GM12878 (cell line): ENCODE data around the gene UIMC1.

Source experiments
- CREB1 ChIP-seq: IDR thresholded peaks from 2 replicates; pipeline ENCODE4 v1.6.1; 2012; ENCODE audit warnings: low read depth, mild to moderate bottlenecking, inconsistent platforms
- EGR1 ChIP-seq, 2 experiments: IDR thresholded peaks; 1 replicate in 1 of 2; 2 replicates in 1 of 2; pipeline ENCODE4 v1.6.1; 2011 to 2012; ENCODE audit warnings: low read depth in 2 of 2, low read length in 2 of 2, borderline replicate concordance in 1 of 2, mild to moderate bottlenecking in 1 of 2, moderate library complexity in 1 of 2
- EP300 ChIP-seq, 2 experiments: fragments of 150-350 bp in 1 of 2; IDR thresholded peaks; 2 replicates each; pipeline ENCODE4 v1.6.1; 2011 to 2012; ENCODE audit warnings: low read depth in 2 of 2, low read length in 2 of 2, borderline replicate concordance in 1 of 2, improper control_type of control experiment in 1 of 2, inconsistent platforms in 1 of 2; ENCODE audit not compliant: control insufficient read depth in 1 of 2
- FOXM1 ChIP-seq: IDR thresholded peaks from 2 replicates; pipeline ENCODE4 v1.6.1; 2012; ENCODE audit warnings: low read depth, mild to moderate bottlenecking, inconsistent platforms, low read length, moderate library complexity
- IKZF1 ChIP-seq: fragments of 450-650 bp; conservative IDR thresholded peaks from 2 replicates; pipeline ENCODE4 v1.6.1; 2017; ENCODE audit warnings: antibody characterized with exemption, mild to moderate bottlenecking
- NBN ChIP-seq: fragments of 450-650 bp; IDR thresholded peaks from 2 replicates; pipeline ENCODE4 v1.6.1; 2016
- POLR2A ChIP-seq: IDR thresholded peaks from 2 replicates; pipeline ENCODE4 v1.6.1; 2011; ENCODE audit warnings: low read depth, mild to moderate bottlenecking, low read length
- POLR2AphosphoS5 ChIP-seq: IDR thresholded peaks from 2 replicates; pipeline ENCODE4 v1.6.1; 2011; ENCODE audit warnings: mild to moderate bottlenecking, low read length, inconsistent platforms
- RCOR1 ChIP-seq: conservative IDR thresholded peaks from 2 replicates; pipeline ENCODE4 v1.6.1; 2012; ENCODE audit warnings: low read depth, low read length, improper control_type of control experiment
- YY1 ChIP-seq: IDR thresholded peaks from 2 replicates; pipeline ENCODE4 v1.6.1; 2011; ENCODE audit warnings: low read depth, mild to moderate bottlenecking, low read length
- TF ChIP-seq, protein P1 (sequence below), 3 experiments: IDR thresholded peaks in 2 of 3; conservative IDR thresholded peaks in 1 of 3; 2 replicates each; pipeline ENCODE4 v1.5.1; 2011; ENCODE audit warnings: low read depth in 3 of 3, low read length in 3 of 3, mild to moderate bottlenecking in 3 of 3, control low read depth in 2 of 3, moderate library complexity in 2 of 3, inconsistent platforms in 1 of 3, mixed read lengths in 1 of 3; ENCODE audit not compliant: control insufficient read depth in 2 of 3, insufficient read depth in 1 of 3; ENCODE audit errors: extremely low read depth in 1 of 3
- TF ChIP-seq, protein P2 (sequence below): fragments of 450-650 bp; IDR thresholded peaks from 2 replicates; pipeline ENCODE4 v1.6.1; 2017; ENCODE audit warnings: mild to moderate bottlenecking
- TF ChIP-seq, protein P3 (sequence below): fragments of 150-350 bp; IDR thresholded peaks from 2 replicates; pipeline ENCODE4 v1.6.1; 2016; ENCODE audit warnings: low read depth, low read length

DNA sequence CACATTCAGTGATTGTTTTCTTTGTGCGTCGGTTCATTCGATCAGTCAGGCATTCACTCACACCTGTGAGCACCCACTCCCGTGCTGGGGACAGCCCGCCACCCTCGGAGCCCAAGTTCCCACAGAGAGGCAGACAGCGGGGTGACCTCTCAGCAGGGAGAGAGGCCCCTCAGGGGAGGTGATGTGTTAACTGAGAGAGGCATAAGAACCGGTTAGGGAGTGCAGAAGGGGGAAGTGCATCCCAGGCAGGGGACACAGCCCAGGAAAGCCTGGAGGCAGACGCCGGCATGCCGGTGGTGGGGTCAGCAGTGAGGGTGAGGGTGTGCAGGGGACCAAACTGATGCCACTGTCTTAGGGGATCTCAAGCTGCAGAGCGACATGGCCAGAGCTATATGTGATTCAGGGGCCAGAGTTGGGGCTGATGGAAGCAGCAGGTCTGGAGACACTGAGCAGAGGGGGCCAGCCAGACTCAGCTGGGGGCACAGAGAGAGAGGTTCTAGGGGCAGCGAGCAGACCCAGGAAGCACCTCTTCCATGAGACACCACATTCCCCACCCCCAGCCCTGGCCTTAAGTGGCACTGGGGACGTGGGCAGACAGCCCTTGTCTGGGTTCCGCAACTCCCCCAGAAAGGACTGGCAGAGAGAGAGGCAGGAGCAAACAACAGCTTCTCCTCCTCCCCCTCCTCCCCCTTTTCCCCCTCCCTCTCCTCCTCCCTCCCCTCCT is 143.4 kb downstream of the UIMC1 start:
- TF ChIP-seq, protein P1, sequence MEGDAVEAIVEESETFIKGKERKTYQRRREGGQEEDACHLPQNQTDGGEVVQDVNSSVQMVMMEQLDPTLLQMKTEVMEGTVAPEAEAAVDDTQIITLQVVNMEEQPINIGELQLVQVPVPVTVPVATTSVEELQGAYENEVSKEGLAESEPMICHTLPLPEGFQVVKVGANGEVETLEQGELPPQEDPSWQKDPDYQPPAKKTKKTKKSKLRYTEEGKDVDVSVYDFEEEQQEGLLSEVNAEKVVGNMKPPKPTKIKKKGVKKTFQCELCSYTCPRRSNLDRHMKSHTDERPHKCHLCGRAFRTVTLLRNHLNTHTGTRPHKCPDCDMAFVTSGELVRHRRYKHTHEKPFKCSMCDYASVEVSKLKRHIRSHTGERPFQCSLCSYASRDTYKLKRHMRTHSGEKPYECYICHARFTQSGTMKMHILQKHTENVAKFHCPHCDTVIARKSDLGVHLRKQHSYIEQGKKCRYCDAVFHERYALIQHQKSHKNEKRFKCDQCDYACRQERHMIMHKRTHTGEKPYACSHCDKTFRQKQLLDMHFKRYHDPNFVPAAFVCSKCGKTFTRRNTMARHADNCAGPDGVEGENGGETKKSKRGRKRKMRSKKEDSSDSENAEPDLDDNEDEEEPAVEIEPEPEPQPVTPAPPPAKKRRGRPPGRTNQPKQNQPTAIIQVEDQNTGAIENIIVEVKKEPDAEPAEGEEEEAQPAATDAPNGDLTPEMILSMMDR (IDR thresholded peaks at IDR 0.05 in 2 of 3, conservative IDR thresholded peaks at IDR 0.05 in 1 of 3; ENCODE audit: control insufficient read depth in 2 of 3, extremely low read depth in 1 of 3, insufficient read depth in 1 of 3, low read depth in 3 of 3, low read length in 3 of 3) = no peak
- TF ChIP-seq, protein P2, sequence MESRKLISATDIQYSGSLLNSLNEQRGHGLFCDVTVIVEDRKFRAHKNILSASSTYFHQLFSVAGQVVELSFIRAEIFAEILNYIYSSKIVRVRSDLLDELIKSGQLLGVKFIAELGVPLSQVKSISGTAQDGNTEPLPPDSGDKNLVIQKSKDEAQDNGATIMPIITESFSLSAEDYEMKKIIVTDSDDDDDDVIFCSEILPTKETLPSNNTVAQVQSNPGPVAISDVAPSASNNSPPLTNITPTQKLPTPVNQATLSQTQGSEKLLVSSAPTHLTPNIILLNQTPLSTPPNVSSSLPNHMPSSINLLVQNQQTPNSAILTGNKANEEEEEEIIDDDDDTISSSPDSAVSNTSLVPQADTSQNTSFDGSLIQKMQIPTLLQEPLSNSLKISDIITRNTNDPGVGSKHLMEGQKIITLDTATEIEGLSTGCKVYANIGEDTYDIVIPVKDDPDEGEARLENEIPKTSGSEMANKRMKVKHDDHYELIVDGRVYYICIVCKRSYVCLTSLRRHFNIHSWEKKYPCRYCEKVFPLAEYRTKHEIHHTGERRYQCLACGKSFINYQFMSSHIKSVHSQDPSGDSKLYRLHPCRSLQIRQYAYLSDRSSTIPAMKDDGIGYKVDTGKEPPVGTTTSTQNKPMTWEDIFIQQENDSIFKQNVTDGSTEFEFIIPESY = no peak
- TF ChIP-seq POLR2A (no peak), FOXM1 (no peak), YY1 (no peak), IKZF1 (no peak), EP300 (IDR thresholded peaks at IDR 0.05; ENCODE audit: borderline replicate concordance in 1 of 2, control insufficient read depth in 1 of 2, low read depth in 2 of 2, low read length in 2 of 2) (no peak), RCOR1 (no peak), NBN (no peak), EGR1 (IDR thresholded peaks at IDR 0.05; ENCODE audit: borderline replicate concordance in 1 of 2, low read depth in 2 of 2, low read length in 2 of 2) (no peak), CREB1 (no peak), POLR2AphosphoS5 (no peak)
- TF ChIP-seq, protein P3, sequence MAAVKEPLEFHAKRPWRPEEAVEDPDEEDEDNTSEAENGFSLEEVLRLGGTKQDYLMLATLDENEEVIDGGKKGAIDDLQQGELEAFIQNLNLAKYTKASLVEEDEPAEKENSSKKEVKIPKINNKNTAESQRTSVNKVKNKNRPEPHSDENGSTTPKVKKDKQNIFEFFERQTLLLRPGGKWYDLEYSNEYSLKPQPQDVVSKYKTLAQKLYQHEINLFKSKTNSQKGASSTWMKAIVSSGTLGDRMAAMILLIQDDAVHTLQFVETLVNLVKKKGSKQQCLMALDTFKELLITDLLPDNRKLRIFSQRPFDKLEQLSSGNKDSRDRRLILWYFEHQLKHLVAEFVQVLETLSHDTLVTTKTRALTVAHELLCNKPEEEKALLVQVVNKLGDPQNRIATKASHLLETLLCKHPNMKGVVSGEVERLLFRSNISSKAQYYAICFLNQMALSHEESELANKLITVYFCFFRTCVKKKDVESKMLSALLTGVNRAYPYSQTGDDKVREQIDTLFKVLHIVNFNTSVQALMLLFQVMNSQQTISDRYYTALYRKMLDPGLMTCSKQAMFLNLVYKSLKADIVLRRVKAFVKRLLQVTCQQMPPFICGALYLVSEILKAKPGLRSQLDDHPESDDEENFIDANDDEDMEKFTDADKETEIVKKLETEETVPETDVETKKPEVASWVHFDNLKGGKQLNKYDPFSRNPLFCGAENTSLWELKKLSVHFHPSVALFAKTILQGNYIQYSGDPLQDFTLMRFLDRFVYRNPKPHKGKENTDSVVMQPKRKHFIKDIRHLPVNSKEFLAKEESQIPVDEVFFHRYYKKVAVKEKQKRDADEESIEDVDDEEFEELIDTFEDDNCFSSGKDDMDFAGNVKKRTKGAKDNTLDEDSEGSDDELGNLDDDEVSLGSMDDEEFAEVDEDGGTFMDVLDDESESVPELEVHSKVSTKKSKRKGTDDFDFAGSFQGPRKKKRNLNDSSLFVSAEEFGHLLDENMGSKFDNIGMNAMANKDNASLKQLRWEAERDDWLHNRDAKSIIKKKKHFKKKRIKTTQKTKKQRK = no peak
